GM12878 (cell line): Measurements from ENCODE around the gene PGM3.

Experiments used
- ASH2L ChIP-seq: fragments of 300-600, 200-600 bp; sonication (generic); IDR thresholded peaks from 2 replicates; pipeline ENCODE4 v1.6.1; 2017; ENCODE audit warnings: low read depth, mild to moderate bottlenecking, borderline replicate concordance
- CTCF ChIP-seq, 3 experiments: IDR thresholded peaks in 2 of 3; conservative IDR thresholded peaks in 1 of 3; 2 replicates each; pipeline ENCODE4 v1.5.1; 2011; ENCODE audit warnings: low read depth in 3 of 3, low read length in 3 of 3, mild to moderate bottlenecking in 3 of 3, control low read depth in 2 of 3, moderate library complexity in 2 of 3, inconsistent platforms in 1 of 3, mixed read lengths in 1 of 3; ENCODE audit not compliant: control insufficient read depth in 2 of 3, insufficient read depth in 1 of 3; ENCODE audit errors: extremely low read depth in 1 of 3

- TF ChIP-seq ASH2L, result no peak
- no peak for TF ChIP-seq CTCF (IDR thresholded peaks at IDR 0.05 in 2 of 3, conservative IDR thresholded peaks at IDR 0.05 in 1 of 3; ENCODE audit: control insufficient read depth in 2 of 3, extremely low read depth in 1 of 3, insufficient read depth in 1 of 3, low read depth in 3 of 3, low read length in 3 of 3)
Measured at GRCh38 chr6:83155794-83156193, 37.3 kb downstream of the PGM3 start.
